HG02610 (cell line): ENCODE results near the gene CYTIP.
"Not testable (repeated sequence)": the region's sequence is repeated elsewhere in the genome, so short reads cannot be mapped to it uniquely, and the experiment has no call there.

Experiments used
- ATAC-seq: cut with Tn5 transposase; IDR thresholded peaks from one replicate; pipeline ENCODE4 v1.9.1; 2021; ENCODE audit warnings: mild to moderate bottlenecking, moderate library complexity; ENCODE audit not compliant: unreplicated experiment

Gene CYTIP

GRCh38 chr2:157386247-157386646, 57.6 kb downstream of the CYTIP start:
- ATAC-seq: peak; percentile 43

DNA sequence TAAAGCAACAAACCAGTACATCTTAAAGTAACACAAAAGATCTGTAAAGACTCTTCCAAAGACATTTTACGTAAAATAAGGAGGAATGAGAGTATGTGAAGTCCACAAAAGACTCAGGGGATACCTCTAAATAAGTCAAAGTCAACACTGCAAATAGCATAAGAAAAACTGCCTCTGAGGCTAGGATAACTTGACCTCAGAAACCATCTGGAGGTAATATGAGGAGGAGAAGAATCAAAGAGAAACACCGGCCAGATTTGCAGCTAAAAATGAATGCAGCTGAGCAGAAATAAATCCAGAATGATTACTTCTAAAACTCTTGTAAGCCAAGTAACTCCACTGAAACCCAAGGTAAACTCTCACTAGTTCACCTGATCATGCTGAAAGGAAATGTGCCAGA, 66.0 kb downstream of the CYTIP start:
- ATAC-seq: no peak

DNA sequence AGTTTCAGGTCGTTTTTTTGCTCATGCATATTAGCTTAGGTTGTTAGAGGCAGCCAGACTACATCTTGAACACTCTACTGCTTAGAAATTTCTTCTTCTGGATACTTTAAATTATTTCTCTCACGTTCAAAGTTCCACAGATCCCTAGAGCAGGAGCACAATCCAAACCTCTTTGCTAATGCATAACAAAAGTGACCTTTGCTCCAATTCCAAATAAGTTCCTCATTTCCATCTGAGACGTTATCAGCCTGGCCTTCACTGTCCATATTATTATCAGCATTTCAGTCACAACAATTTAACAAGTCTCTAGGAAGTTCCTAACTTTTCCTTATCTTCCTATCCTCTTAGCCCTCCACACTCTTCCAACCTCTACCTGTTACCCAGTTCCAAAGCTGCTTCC, 67.8 kb downstream of the CYTIP start:
- no peak for ATAC-seq

- no peak for ATAC-seq
Observed at GRCh38 chr2:157375384-157375783, 68.5 kb downstream of the CYTIP start.

DNA sequence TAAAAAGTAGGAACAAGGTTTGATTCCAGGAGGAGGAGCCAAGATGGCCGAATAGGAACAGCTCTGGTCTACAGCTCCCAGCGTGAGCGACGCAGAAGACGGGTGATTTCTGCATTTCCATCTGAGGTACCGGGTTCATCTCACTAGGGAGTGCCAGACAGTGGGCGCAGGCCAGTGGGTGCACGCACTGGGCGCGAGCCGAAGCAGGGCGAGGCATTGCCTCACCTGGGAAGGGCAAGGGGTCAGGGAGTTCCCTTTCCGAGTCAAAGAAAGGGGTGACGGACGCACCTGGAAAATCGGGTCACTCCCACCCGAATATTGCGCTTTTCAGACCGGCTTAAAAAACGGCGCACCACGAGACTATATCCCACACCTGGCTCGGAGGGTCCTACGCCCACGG, 75.4 kb downstream of the CYTIP start:
- not testable (repeated sequence) for ATAC-seq

DNA sequence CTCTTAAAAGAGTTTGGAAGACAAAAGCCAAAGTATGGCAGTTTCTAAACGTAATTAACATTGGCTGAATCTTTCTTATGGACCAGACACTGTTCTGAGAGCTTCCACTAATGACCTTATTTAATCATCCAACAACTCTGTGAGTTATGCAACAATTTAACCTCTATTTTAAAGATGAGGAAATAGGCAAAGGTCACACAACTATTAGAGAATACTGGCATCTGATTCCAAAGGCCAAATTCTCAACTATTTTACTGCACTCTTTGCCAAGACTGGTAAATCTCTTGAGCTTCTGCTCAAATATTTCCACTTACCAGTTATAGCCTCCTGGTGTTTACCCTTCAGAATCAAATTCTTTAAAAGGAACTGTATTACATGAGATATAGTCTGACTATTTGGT, 76.2 kb downstream of the CYTIP start:
- ATAC-seq: no peak
